Stimulated activated CD4-positive, alpha-beta T cell treated with anti-CD3 and anti-CD28 coated beads, Interleukin-2, amount 100 ng/mL, for 24 hours (primary cell): ENCODE data around the gene SH2B3.

Experiments
- DNase-seq, 2 donors: peaks; one replicate each; pipeline ENCODE4 v3.0.0-alpha.2; 2020

The SH2B3 gene

GRCh38 chr12:111409780-111410430 is 4.2 kb downstream of the SH2B3 start:
- DNase-seq, result peak in 1 of 2 donors; percentile 48

DNA sequence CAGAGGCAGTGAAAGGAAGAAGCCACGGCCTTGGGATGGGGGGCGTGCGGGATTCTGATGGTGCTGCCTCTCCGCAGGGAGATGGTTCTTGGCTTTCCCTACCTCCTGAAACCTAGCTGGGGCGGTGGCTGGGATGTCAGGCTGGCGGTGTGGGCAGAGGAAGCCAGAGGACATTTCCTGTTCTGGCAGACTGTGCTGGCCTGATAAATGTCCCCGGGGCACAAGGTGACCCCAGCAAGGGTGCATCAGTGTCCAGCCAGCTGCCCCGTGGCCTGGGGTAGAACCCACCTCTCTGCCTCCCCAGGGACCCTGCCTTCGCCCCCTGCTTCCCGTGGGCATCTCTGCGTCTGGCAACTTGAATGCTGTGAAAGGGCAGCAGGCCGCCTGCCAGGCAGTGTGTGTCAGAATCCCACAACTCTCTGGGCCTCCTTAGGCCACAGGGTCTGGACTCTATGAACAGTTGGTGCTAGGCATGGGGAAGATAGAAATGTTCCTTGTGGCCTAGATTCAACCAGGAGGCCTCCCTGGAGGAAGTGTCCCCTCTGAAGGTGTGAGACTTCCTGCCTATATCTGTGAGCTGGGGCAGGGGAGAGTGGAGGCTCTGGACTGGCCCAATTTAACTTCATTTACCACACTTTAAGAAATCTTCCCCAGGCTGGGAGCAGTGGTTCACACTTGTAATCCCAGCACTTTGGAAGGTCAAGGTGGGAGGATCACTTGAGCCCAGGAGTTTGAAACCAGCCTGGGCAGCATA is 4.9 kb downstream of the SH2B3 start:
- DNase-seq, result no peak

DNA sequence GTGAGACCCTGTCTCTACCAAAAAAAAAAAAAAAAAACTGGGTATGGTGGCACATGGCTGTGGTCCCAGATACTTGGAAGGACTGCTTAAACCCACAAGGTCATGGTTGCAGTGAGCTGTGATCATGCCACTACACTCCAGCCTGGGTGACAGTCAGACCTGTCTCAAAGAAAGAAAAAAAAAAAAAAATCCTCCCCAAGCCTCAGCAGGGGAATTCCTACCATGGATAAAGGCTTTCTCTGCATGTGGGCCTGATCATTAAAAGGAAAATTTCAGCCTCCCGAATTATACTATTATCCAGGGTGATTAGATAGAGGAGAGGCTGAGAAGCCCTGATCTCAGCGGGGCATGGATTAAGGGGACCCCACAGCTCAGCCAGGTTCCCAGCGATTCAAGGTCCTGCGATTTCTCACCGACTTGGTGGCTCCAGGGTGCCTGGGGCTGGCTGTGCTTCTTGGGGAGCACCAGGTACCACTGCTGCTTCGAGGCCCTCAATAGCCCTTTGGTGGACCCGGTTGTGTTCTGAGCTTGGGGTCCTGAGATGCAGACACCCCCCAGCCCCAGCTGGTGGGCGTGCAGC is 5.6 kb downstream of the SH2B3 start:
- no peak for DNase-seq

GRCh38 chr12:111412007-111412829 is 6.5 kb downstream of the SH2B3 start:
- no peak for DNase-seq

- no peak for DNase-seq
Observed at GRCh38 chr12:111412830-111413441, 7.2 kb downstream of the SH2B3 start.

GRCh38 chr12:111413442-111414086 is 7.8 kb downstream of the SH2B3 start:
- DNase-seq, result no peak

- no peak for DNase-seq
Observed at GRCh38 chr12:111414711-111415252, 9.1 kb downstream of the SH2B3 start.

GRCh38 chr12:111417290-111417689 is 11.6 kb downstream of the SH2B3 start:
- DNase-seq, result no peak

DNA sequence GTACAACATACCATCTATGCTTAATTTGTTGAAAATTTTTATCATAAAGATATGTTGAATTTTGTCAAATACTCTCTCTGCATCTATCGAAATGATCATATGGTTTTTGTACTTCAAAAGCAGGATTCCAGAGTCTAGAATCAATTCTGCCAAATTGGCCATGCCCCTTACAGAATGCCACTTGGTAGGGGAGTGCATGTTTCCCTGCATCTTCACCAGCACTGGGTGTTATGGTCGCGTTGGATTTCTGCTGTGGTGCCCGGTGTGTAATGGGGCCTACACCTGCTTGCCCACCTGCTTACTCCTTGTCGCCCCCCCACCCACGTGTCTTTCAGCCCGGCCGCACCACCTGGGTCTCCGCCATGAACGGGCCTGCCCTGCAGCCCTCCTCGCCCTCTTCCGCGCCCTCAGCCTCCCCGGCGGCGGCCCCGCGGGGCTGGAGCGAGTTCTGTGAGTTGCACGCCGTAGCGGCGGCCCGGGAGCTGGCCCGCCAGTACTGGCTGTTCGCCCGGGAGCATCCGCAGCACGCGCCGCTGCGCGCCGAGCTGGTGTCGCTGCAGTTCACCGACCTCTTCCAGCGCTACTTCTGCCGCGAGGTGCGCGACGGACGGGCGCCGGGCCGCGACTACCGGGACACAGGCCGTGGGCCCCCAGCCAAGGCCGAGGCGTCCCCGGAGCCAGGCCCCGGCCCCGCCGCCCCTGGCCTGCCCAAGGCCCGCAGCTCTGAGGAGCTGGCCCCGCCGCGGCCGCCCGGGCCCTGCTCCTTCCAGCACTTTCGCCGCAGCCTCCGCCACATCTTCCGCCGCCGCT is 12.3 kb downstream of the SH2B3 start:
- DNase-seq, result no peak

- no peak for DNase-seq
Observed at GRCh38 chr12:111418594-111418880, 12.8 kb downstream of the SH2B3 start.

DNA sequence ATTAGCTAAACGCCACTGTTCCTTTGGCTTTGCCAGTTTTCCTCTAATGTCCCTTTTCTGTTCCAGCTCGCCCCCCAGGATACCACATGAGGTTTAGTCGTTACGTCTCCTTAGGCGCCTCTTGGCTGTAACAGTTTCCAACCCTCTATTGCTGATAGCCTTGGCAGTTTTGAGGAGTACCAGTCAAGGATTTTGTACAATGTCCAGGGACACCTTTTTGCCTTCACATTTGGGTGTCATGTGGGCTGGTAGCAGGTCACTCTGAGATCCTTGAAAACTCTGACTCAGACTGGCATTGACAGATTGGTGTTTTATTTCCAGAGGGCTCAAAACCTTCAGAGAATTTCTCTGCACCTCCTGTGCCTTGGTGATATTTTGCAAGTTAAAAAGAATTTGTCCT is 14.1 kb downstream of the SH2B3 start:
- DNase-seq, result no peak

DNA sequence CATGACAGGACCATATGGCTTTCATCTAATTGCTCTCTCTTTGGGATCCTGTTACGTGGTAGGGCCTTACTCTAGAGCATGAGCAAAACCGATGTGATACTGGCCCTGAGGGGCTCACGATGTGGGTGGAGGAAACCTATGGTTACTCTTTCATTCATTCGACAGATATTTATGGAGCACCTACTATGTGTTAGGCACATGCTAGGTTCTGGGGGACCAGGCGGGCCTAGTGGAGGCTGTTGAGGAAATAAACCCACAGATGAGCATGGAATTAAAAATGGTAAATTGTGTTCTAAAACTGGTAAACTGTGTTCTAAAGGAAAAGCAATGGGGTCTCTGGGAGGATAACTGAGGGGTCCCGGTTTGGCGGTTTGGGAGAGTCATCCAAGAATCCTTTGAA is 14.8 kb downstream of the SH2B3 start:
- DNase-seq, result no peak

GRCh38 chr12:111424189-111424792 is 18.6 kb downstream of the SH2B3 start:
- no peak for DNase-seq

GRCh38 chr12:111424793-111425251 is 19.1 kb downstream of the SH2B3 start:
- DNase-seq, result peak in 1 of 2 donors; percentile 20

- DNase-seq, result peak in 1 of 2 donors; percentile 18
Observed at GRCh38 chr12:111425655-111426054, 19.9 kb downstream of the SH2B3 start.

- DNase-seq, result peak in 1 of 2 donors; percentile 36
Observed at GRCh38 chr12:111426344-111427185, 20.8 kb downstream of the SH2B3 start.

- no peak for DNase-seq
Observed at GRCh38 chr12:111427417-111428074, 21.8 kb downstream of the SH2B3 start.

DNA sequence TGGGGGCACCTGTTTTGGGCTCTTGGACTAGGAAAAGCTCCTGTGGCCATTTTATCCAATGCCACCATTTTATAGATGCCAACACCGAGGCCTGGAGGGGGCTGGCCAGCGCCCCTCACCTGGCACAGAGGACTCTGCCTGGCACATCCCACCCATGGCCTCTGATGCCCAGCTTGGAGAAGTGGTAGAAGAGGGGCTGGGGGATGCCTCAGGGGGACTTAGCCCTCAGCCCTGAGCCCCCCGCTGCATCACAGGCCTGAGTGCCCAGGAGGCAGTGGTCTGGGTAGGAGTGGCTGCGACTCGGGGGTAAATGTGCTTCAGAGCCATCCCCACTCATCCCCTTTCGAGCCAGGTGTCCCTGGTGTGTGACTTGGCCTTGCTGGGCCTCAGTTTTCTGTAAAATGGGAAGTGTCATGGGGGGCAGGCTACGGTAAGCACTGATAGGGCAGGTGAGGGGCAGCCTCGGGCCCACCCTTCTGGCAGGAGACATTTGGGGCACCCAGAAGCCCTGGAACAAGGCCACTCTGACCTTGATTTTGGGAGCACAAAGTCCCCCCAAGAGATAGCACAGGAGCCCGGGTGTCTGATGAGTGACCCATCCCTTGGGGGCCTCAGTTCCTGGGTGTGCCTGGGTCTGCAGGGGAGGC is 22.5 kb downstream of the SH2B3 start:
- DNase-seq, result peak in 1 of 2 donors; percentile 17

DNA sequence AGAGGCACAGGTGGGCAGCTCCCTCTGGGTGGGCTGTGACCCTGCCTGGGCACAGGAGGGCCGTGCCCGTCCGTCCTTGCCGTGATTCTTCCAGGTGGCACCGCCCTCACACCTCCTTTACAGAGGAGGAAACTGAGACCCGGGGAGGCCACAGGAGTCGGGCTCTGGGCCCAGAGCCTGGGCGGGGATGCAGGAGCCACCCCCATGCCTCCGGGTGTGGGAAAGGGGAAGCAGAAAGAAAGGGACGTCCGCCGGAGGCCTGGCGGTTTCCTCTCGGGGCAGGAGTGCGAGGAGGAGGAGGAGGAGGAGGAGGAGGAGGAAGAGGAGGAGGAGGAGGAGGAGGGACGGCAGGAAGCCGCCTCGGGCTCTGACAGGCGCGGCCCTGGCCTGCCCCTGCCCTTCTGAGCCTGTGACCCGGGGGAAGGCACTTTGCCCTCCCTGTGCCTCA is 23.0 kb downstream of the SH2B3 start:
- DNase-seq, result peak; percentile 32 to 40
